SK-N-SH (cell line): ENCODE data around the gene NCOA4.

Experiments used
- CTCF ChIP-seq: fragments of 200-600 bp; sonication (generic); IDR thresholded peaks from 2 replicates; pipeline ENCODE4 v1.6.1; 2017; ENCODE audit warnings: antibody characterized with exemption, mild to moderate bottlenecking, moderate library complexity
- EP300 ChIP-seq, 2 experiments: IDR thresholded peaks; 2 replicates each; pipeline versions ENCODE4 v1.4.0 to v1.6.1; 2012; ENCODE audit warnings: borderline replicate concordance in 1 of 2, low read depth in 1 of 2, low read length in 1 of 2
- EZH2phosphoT487 ChIP-seq: fragments of 200-600 bp; sonication (generic); IDR thresholded peaks from 2 replicates; pipeline ENCODE4 v1.6.1; 2017; ENCODE audit warnings: low read depth, mixed run types, mild to moderate bottlenecking, antibody characterized with exemption, moderate library complexity, borderline replicate concordance
- FOXM1 ChIP-seq: IDR thresholded peaks from 2 replicates; pipeline ENCODE4 v1.4.0; 2012; ENCODE audit warnings: low read depth, mild to moderate bottlenecking
- MEF2A ChIP-seq: IDR thresholded peaks from 2 replicates; pipeline ENCODE4 v1.4.0; 2012; ENCODE audit warnings: low read depth, borderline replicate concordance
- RAD21 ChIP-seq: IDR thresholded peaks from 2 replicates; pipeline ENCODE4 v1.6.1; 2012; ENCODE audit warnings: mild to moderate bottlenecking, low read length
- TAF1 ChIP-seq: IDR thresholded peaks from 2 replicates; pipeline ENCODE4 v1.6.1; 2012; ENCODE audit warnings: low read depth, mild to moderate bottlenecking, low read length, moderate library complexity, borderline replicate concordance
- TCF12 ChIP-seq: IDR thresholded peaks from 2 replicates; pipeline ENCODE4 v1.4.0; 2012
- TF ChIP-seq, protein P1 (sequence below): IDR thresholded peaks from 2 replicates; pipeline ENCODE4 v1.4.0; 2012; ENCODE audit warnings: low read depth, borderline replicate concordance

GRCh38 chr10:46031648-46032532 is 1.5 kb upstream of the NCOA4 start:
- TF ChIP-seq, protein P1, sequence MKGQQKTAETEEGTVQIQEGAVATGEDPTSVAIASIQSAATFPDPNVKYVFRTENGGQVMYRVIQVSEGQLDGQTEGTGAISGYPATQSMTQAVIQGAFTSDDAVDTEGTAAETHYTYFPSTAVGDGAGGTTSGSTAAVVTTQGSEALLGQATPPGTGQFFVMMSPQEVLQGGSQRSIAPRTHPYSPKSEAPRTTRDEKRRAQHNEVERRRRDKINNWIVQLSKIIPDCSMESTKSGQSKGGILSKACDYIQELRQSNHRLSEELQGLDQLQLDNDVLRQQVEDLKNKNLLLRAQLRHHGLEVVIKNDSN = no peak
- TF ChIP-seq RAD21 (no peak), EZH2phosphoT487 (no peak), CTCF (no peak), EP300 (IDR thresholded peaks at IDR 0.05; ENCODE audit: borderline replicate concordance in 1 of 2, low read depth in 1 of 2, low read length in 1 of 2) (no peak), TAF1 (no peak), MEF2A (no peak), FOXM1 (no peak), TCF12 (no peak)
